Iris pigment epithelial cell (primary cell): ENCODE results near the gene GSAP.

Experiments used
- DNase-seq: peaks from one replicate; pipeline ENCODE4 v3.0.0-alpha.2; 2011; ENCODE audit warnings: low read depth

The GSAP gene

DNA sequence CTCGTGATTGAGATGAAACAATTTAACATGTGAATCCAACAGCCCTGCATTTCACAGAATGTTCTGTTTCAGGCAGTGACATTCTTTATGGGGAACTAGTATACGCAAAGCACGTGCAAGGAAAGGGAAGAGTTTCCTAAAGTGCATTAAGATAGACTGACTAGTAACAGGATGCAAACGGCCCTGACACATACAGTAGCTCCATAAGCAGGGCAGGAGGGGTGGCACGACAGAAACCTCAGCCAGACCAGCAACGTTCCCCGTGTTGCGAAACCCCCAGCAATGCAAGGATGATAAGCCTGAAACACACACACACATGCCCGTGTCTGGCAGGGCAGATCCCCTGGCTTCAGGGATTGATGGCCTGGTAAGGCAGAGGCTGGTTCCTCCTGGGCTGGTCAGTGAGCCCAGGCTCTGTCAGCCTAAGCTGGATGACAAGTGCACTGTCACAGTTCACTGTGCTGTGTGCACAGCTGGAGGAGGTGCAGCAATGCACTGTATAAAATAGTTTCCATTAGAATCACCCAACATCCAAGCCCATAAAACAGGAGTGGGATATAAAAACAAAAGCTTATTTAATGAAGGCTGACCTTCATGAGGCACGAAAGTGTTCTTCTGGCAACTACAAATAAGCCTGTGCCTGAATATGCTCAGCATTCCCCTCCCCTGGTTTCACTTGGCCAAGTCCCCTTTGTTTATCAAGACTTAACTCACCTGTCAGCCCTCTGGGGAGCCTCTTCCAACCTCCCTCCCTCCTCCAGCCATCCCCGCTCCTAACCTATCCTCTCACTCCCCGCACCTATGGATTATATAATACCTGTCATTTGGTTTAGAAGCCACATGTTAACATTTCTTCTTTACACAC is 88.8 kb downstream of the GSAP start:
- DNase-seq: peak; percentile 83

DNA sequence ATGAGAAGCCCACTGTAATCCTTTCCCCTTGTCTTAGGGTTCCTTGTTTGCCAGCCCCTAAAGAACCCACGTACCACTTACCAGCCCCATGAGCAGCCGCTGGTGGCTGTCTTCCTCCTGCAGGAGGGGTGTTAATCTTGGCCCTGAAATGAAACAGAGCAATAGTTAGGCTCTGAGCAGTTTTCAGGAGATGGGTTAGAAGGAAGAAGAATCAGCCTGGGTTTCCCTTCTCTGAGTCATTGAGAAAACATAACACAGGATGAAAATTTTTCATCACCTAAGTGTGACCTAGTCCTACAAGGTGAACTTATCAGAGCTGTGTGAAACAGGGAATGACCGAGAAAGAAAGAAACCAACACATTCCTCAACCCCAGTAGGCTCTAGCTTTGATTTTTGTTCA is 90.0 kb downstream of the GSAP start:
- peak; percentile 42 for DNase-seq

GRCh38 chr7:77321300-77321699 is 94.8 kb downstream of the GSAP start:
- DNase-seq: no peak

DNA sequence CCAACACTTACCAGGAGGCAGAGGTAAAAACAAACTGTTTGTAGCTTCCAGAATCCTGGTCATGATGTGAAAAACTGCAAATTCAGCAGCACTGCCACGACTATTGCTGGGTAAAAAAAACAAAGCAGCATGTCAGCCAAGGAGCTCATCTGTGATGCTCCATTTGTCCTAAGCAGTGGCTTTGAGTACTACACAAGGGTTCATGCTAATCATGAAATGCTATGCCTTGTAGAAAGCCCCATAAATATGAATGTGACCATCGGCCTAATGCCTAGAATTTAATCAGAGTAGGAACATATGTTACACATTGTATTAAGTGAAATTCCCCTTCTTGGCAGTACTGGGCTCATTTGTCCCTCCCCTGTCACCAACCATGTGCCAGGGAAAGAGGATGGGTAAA is 95.4 kb downstream of the GSAP start:
- DNase-seq: no peak

GRCh38 chr7:77320137-77320536 is 96.0 kb downstream of the GSAP start:
- no peak for DNase-seq

GRCh38 chr7:77318019-77318418 is 98.1 kb downstream of the GSAP start:
- no peak for DNase-seq

DNA sequence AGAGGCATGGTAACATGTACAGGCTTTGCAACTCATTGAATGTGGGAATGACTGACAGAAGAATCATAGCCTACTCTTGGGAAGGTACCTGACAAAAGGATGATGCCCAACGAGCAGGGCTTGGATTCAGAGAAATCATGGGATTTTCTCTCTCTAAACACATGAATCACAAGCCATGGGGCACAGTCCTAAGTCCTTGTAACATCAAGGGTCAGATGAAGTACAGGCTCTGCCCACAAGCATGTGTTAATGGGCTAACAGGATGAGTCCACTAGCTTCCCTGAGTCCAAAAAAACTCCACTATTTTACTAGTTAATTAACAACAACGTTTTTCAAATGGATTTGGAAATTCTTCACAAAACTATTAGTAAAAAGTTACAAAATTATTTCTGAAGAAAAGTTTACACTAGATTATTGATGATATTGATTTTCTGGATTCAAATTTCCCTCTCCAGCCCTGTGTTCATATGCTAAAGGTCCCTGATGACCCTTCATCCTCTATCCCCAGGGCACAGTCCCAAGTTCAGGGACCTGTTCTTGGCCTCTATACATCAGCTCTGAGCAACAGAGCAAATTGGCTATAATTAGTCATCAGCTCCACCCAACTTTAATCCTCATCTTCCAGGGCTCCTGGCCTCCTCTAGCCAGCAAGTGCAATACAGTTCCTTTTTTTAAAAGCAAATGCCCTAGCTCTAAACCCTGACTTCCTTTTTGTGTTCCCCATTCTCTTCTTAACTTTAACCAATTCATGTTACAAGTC is 99.8 kb downstream of the GSAP start:
- no peak for DNase-seq

DNA sequence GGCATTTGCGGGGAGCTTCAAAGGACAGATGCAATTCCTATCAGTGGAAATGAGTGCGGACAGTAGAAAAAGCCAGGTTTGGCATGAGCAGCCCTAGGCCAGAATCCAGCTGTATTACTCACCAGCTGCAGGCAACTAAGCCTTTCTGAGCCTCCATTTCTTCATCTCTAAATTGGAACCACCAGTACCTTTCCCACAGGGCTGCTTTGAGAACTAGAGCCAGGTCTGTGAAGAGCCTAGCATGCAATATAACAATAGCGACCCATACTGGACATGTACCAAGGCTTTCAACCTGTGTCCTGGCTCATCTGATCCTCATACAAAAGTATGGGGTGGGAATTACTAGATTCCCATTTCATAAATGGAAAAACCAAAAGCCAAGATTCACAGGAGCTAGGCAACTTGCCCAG is 101.0 kb downstream of the GSAP start:
- DNase-seq: no peak

DNA sequence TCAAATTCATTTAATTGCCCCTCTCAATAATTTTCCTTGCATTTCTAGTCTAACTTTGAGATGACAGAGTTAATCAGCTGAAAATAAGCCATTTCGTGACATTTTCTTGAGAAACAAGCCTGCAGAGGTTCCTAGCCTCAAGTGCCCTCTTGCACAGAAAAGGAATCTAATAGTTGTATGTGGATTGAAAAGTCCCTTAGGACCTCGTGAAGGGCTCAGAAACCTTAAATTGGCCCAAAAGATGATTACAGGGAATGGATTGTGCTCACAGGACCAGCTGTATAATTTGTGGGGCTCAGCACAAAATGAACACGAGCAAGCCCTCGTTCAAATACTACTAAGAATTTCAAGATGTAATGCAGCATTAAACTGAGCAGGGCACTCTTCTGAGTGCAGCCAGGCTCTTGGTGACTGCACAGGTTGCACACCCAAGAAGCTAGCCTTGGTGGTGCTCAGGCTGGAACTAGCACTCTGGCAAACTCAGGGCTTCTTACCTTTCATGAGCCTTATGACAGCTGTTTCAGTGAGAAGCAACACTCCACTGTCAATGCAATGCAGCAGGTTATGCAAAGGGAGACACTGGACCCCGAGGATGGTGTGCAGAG is 102.2 kb downstream of the GSAP start:
- no peak for DNase-seq

DNA sequence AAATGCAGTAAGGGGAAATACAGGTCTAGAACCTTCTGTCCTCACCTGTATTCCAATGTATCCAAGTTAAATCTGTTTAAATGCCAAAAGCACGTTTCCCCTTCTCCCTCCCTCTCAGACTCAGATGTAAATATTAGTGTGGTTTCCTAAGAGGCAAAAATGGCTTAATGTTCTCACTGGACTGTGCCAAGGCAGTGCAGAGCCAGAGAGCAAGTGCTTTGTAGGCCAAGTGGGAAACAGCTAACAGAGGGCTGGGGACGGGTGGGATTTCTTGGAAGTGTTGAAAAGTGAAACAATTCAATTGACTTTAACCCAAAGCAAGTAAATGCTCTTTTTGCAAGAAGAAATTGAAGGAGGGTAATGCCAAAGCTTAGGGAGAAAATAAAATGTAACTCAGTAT is 103.1 kb downstream of the GSAP start:
- no peak for DNase-seq

DNA sequence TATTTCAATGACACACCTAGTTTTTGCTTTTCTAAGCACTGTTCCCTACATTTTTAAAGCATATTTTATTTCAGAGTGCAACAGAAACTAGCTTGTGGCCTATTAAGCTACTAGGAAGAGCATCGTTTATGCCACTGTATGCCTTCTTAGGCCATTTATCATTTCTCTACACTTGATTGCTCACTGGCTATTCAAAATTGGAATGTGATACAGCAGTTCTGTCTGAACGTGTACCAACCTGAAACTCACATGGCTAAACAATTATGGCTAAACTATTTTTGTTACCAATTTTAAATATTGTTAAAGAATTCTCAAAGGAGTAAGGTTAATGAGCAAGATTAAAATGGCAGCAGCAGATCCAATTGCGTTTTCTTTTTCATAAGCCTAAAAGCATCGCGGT is 105.2 kb downstream of the GSAP start:
- DNase-seq: no peak

GRCh38 chr7:77309714-77310220 is 106.4 kb downstream of the GSAP start:
- DNase-seq: no peak

DNA sequence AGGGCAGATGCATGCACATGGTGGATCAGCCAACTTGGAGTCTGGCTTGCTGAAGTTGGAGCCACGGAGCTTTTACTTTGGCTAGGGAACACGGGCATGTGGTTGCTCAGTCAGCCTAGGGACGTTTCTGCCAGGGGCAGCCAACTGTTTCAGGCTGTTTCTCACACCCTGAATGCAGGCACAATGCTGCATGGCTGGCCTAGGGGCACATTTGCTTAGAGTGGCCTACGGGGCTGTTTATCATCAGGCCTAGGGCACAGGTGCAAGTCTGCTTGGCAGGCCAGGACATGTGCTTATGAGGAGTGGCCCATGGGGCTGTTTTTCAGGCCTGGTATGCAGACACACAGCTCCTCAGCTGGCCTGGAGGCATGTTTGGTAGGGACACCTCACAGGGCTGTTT is 107.4 kb downstream of the GSAP start:
- no peak for DNase-seq

DNA sequence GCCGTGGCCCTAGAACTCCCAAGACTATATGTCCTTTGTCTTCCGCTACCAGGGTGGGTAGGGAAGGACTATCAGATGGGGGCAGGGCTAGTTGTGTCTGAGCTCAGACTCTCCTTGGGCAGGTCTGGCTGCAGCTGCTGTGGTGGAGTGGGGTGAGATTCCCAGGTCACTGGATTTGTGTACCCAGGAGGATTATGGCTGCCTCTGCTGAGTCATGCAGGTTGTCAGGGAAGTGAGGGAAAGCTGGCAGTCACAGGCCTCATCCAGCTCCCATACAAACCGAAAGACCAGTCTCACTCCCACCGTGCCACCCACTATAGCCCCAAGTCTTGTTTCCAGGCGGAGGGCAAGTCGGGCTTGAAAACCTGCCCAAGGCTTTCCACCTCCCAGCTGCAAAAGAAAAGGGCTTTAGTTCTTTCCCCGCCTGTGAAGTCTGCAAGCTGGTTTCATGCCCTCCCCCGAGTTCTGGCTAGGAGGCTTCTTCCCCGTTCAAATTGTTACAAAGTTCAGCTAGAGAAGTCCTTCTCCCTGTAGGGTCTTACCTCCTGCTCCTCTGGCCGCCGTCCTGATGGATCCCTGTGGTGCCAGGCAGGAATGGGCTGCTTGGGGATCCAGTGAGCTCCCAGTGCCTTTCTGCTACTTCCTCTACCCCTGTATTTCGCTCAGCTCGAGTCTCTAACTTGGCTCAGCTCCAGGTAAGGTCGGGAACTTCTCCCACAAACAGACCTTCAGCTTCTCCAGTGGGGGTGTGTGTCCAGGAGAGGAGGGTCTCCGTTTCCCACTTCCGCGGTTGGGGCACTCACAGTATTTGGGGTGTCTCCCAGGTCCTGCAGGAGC is 109.7 kb downstream of the GSAP start:
- no peak for DNase-seq

DNA sequence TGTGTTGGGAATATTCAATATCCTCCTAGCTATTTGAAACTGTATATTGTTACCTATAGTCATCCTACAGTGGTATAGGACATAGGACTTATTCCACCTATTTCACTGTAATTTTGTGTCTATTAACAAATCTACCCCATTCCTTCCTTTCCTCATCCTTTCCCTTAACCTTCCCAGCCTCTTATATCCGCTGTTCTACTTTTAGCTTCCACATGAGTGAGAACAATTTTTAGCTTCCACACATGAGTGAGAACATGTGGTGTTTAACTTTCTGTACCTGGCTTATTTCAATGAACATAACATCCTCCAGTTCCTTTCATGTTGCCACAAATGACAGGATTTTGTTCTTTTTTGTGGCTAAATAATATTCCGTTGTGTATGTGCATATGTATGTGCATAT is 120.6 kb downstream of the GSAP start:
- no peak for DNase-seq

GRCh38 chr7:77293046-77293445 is 123.1 kb downstream of the GSAP start:
- DNase-seq: no peak

DNA sequence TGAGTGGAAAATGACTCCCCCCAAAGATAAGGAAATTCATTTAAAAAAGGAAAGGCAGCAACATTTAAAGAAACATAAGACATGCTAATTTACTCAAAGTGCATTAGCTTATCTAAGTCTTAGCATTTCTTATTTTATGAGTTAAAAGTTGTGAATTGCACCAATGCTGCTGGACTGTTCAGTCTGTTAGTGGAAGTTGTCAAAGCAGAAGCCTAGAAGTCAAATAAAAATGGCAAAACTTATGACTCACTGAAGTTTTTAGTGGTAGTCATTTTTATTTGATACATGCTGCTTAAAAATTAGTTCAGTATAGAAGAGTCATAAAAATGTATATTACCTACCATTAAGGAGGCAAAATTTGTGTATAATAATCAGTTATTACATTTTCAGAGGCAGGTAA is 125.7 kb downstream of the GSAP start:
- no peak for DNase-seq

GRCh38 chr7:77289387-77289786 is 126.8 kb downstream of the GSAP start:
- DNase-seq: no peak

DNA sequence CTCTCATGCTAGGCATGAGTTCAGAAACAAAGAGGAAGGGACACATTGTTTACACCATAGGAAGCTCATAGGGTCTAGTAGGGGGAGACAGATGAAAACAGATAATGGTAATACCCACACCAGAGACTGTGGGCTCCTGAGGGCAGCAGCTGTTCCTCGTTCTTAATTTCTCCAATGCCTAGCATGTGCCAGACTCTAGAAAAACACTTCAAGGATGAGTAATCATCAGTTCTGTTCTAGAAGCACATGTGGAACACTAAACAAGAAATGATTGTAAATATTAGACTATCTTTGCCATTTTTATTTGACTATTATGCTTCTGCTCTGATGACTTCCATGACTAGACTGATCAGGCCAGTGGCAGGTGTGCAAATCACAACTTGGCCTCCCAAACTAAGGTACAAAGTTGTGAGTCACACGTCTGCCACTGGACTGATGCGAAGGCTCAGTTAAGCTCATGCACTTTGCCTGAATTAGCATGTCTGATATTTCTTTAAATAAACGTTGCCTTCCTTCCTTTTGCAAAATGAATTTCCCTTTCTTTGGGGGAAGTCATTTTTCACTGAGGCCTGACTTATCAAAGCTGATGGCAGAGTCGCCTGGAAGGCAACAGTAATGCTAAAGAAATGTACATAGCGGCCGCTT is 127.4 kb downstream of the GSAP start:
- peak; percentile 24 for DNase-seq

DNA sequence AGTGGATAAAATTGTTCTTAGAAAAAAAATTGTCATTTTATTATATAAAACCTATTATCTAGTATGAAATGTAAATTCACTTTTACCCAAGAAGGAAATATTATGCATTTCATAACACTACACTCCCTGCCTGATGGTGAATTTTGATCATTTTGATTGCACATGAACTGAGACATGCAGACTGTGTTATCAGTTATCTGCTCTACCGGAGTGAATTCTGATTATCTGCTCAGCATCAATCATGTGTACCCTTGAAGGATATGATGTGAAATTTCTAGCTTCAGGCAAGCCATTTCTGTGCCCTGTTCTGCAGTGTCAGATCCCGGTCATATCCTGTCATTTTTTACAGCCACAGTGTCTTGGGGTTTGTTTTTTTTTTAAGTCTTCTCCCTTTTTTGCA is 131.5 kb downstream of the GSAP start:
- DNase-seq: no peak

- no peak for DNase-seq
These were observed 132.1 kb downstream of the GSAP start for GRCh38 chr7:77284005-77284404.
